Left kidney (tissue), 8 donors: ENCODE data around the gene MYLK4. TPM values are rescaled to one million over a fixed set of nuclear protein-coding genes. Genes with fewer than 3 reads are reported as not detected.

Experiments used
- DNase-seq: peaks from one replicate; pipeline ENCODE4 v3.0.0-alpha.2; 2013
- long read RNA-seq, 8 donors: transcript quantifications; one replicate each; lab custom pipeline, GENCODE V29; 2026
- polyA plus RNA-seq: library from polyadenylated mRNA; unstranded; fragments of 120-200 nt; gene quantifications from one replicate; pipeline ENCODE4 v1.2.1, GENCODE V29; 2013; ENCODE audit not compliant: insufficient read length

The MYLK4 gene
- 1.8 TPM for polyA plus RNA-seq
- long read RNA-seq, donor 1: 0 reads
- long read RNA-seq, donor 2: 0 reads
- long read RNA-seq, donor 3: 0 reads
- long read RNA-seq, donor 4: 0 reads
- long read RNA-seq, donor 5: 0 reads
- long read RNA-seq, donor 6: 0 reads
- long read RNA-seq, donor 7: 0 reads
- long read RNA-seq, donor 8: 0 reads

GRCh38 chr6:2750832-2751231, at the start of gene MYLK4:
TSS of gene MYLK4 (minus strand) at chr6:2750922. CDS start at chr6:2749294, 1,628 bp downstream.
- DNase-seq: no peak

DNA sequence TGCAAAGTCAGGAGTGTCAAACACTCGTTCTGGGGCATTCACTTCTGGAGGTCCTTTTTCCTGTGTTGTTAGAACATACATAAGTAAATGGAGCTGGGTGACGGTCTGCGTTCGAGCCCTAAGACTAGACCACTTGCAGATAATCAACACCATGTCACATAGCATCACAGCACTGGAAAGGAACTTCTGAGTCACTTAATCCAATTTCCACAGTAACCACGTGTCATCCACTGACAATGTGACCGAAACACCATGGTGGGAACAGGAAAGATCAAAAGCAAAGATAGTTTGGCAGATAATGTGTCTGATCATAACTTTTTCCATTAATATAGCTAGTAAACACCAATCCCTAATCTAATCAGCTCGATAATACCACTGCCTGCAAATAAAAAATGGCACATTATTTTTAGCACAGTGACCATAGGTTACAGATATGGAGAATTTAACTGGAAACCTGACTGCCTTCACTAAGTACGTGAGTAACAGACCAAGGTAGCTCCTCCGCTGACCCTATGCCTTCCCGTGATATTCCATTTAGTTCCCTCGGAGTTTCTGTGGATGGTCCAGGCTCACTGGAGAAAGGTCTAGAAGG, 49.3 kb upstream of the MYLK4 start:
- no peak for DNase-seq

- no peak for DNase-seq
Observed at GRCh38 chr6:2798586-2799134, 47.9 kb upstream of the MYLK4 start.

GRCh38 chr6:2797564-2798031, 46.9 kb upstream of the MYLK4 start:
- DNase-seq: peak; percentile 31

DNA sequence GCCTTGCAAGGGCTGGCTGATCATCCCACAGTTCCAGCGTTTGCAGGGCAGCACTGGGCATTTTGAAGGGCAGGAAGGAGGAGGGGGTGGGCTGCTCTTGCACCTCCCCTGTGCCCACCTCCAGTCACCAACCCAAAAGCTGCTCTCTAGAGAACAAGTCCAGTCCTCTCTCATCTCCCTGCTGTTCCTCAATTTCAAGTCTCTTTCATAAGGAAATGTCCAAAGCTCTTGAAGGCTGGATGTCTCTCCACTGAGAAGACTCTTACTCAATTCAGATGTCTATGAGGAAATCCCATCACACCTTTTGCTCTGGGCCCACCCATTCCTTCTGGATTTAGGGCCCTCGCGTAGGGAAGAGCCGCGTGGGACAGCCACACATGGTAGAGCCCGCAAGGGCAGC, 46.1 kb upstream of the MYLK4 start:
- no peak for DNase-seq

DNA sequence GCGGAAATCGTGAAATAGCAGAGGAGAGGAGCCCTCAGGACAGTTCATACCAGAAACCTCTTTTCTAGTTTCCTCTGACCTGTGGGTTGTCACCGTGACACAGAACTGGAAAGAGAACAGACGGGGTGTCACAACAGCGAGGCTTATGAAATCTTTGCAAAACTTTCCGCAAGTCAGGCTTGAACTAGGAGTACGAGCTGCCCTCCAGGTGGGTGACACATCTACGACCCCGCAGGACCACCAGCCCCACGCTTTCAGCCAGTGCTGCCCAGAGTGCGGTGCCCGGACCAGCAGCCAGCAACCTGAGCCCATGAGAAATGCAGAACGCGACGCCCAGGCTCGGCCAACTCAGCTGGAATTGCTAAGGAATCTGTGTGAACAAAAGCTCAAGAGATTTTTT, 45.2 kb upstream of the MYLK4 start:
- no peak for DNase-seq

GRCh38 chr6:2795162-2795561, 44.4 kb upstream of the MYLK4 start:
- no peak for DNase-seq

DNA sequence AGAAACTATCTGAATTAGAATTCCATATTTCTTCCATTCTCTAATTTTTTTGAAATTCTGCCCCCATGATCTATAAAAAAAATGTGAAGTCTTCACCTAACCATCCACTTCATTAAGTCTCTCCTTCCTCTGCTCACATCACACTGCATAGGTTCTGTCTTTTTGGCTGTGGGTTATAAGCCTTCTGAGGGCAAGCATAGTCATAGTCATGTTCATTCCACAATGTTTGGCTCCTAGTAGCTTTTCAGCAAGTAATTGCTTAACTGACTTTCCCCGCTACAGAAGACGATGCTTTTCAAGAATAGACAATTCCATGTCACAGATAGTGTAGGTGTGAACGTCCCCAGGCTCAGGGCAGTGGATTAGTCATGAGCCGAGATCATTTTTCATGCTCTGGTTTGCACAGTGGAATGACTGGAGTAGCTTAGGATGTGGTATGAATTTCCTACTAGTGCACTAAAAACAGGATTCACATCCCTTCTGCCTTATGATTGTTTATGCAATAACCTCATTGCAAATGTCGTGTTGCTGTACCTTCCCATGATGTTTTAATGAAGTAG, 43.5 kb upstream of the MYLK4 start:
- DNase-seq: no peak

GRCh38 chr6:2793534-2794151, 42.9 kb upstream of the MYLK4 start:
- no peak for DNase-seq

GRCh38 chr6:2792330-2793110, 41.8 kb upstream of the MYLK4 start:
- DNase-seq: no peak

DNA sequence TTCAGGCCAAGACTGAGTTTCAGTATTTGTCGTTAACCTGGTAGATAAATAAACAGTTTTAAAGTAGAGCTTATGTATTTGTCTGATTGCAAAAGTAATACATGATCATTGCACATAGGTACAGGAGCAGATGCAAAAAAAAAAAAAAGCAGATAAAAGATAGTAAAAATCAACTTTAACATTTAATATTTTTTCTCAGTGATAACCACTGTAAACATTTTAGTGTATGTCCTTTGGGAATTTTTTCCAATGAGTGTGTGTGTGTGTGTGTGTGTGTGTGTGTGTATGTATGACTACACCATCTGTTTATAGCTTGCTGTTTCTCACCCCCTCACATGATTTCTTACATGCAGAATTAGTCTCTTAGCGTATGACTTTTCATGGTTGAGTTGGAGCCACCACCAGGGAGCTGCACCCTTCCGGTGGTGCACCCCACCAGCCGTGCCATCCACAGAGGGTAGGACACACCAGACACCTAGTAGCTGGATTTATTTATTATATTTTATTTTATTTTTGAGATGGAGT, 40.8 kb upstream of the MYLK4 start:
- no peak for DNase-seq

GRCh38 chr6:2790588-2791449, 40.1 kb upstream of the MYLK4 start:
- peak; percentile 62 for DNase-seq

DNA sequence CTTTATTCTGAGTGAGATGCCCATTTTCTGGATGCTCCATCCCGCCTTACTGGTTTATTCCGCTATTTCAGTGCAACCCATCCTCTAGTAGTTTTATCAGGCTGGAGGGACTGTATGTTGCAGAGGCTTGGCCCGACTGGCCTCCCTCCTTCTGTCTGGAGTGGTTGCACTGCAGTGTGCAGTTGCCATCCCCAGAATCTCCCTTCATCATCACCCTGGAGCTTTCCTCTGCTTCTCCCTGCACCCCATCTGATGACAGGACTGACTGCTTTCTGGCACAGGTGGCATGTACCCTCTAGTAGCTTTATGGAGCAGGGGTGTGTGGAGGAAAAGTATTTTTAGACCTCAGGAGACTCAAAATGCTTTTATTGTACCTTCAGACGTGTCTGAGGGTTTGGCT, 35.5 kb upstream of the MYLK4 start:
- no peak for DNase-seq

GRCh38 chr6:2784930-2785329, 34.2 kb upstream of the MYLK4 start:
- DNase-seq: no peak

GRCh38 chr6:2784061-2784460, 33.3 kb upstream of the MYLK4 start:
- DNase-seq: no peak

GRCh38 chr6:2783188-2783963, 32.7 kb upstream of the MYLK4 start:
- no peak for DNase-seq

- no peak for DNase-seq
Observed at GRCh38 chr6:2782825-2783187, 32.1 kb upstream of the MYLK4 start.

GRCh38 chr6:2782356-2782708, 31.6 kb upstream of the MYLK4 start:
- no peak for DNase-seq

GRCh38 chr6:2781685-2782355, 31.1 kb upstream of the MYLK4 start:
- no peak for DNase-seq
